SU-DHL-6 (cell line): ENCODE measurements around the gene PCAT7.
"Not testable (repeated sequence)": the region's sequence is repeated elsewhere in the genome, so short reads cannot be mapped to it uniquely, and the experiment has no call there.

Experiments used
- EZH2phosphoT487 ChIP-seq: fragments of 200-600 bp; sonication (generic), shearing (Covaris generic); conservative IDR thresholded peaks from 2 replicates; pipeline ENCODE4 v1.6.1; 2018; ENCODE audit warnings: mild to moderate bottlenecking, antibody characterized with exemption, low read length, moderate library complexity, mixed read lengths
- TF ChIP-seq, protein P1 (sequence below): fragments of 200-600 bp; sonication (generic); IDR thresholded peaks from one replicate; pipeline ENCODE4 v1.5.1; 2017; ENCODE audit warnings: antibody characterized with exemption, mild to moderate bottlenecking, low read length, moderate library complexity; ENCODE audit not compliant: insufficient read depth, poor library complexity, severe bottlenecking

DNA sequence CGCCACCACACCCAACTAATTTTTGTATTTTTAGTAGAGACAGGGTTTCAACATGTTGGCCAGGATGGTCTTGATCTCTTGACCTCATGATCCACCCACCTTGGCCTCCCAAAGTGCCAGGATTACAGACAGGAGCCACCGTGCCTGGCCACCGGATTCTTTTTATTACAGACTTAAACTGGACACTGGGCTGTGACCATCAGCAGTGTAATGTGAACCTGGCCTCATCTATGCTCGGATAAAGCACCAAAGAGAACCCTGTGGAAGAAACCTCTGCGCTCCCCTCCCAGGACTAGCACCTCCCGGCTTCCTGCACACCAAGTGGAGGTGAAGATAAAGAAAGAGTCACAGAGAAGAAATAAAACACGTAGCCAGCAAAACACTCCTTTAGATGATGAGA is 37.8 kb downstream of the PCAT7 start:
- TF ChIP-seq, protein P1, sequence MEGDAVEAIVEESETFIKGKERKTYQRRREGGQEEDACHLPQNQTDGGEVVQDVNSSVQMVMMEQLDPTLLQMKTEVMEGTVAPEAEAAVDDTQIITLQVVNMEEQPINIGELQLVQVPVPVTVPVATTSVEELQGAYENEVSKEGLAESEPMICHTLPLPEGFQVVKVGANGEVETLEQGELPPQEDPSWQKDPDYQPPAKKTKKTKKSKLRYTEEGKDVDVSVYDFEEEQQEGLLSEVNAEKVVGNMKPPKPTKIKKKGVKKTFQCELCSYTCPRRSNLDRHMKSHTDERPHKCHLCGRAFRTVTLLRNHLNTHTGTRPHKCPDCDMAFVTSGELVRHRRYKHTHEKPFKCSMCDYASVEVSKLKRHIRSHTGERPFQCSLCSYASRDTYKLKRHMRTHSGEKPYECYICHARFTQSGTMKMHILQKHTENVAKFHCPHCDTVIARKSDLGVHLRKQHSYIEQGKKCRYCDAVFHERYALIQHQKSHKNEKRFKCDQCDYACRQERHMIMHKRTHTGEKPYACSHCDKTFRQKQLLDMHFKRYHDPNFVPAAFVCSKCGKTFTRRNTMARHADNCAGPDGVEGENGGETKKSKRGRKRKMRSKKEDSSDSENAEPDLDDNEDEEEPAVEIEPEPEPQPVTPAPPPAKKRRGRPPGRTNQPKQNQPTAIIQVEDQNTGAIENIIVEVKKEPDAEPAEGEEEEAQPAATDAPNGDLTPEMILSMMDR, result not testable (repeated sequence)
- TF ChIP-seq EZH2phosphoT487, result not testable (repeated sequence)
